MM.1S (cell line): Measurements from ENCODE around the gene SDHA.
"Not testable (repeated sequence)": the region's sequence is repeated elsewhere in the genome, so short reads cannot be mapped to it uniquely, and the experiment has no call there.

Experiments used
- DNase-seq: peaks from one replicate; pipeline ENCODE4 v3.0.0-alpha.2; 2015
- H2AFZ ChIP-seq: fragments of 300-600 bp; sonication (generic); 2 replicates; pipeline ENCODE4 v1.6.0; 2016; ENCODE audit warnings: antibody characterized with exemption, low read length
- H3F3A ChIP-seq: fragments of 300-600 bp; sonication (generic); 2 replicates; pipeline ENCODE4 v1.6.1; 2016; ENCODE audit warnings: mild to moderate bottlenecking, antibody characterized with exemption, low read length, moderate library complexity, mixed read lengths; ENCODE audit not compliant: insufficient read depth
- H3K27ac ChIP-seq: fragments of 300-600 bp; sonication (generic); 2 replicates; pipeline ENCODE4 v1.5.1; 2016; ENCODE audit warnings: mild to moderate bottlenecking, low read length
- H3K27me3 ChIP-seq: fragments of 300-600 bp; sonication (generic); replicated peaks from 2 replicates; pipeline ENCODE4 v1.6.0; 2016; ENCODE audit warnings: low read length; ENCODE audit not compliant: insufficient read depth
- H3K36me3 ChIP-seq: fragments of 300-600 bp; sonication (generic); replicated peaks from 2 replicates; pipeline ENCODE4 v1.6.1; 2016; ENCODE audit warnings: mild to moderate bottlenecking, low read length, mixed read lengths; ENCODE audit not compliant: insufficient read depth
- H3K4me1 ChIP-seq: fragments of 300-600 bp; sonication (generic); 2 replicates; pipeline ENCODE4 v1.6.1; 2016; ENCODE audit warnings: low read length, mixed read lengths
- H3K4me2 ChIP-seq: fragments of 300-600 bp; sonication (generic); 2 replicates; pipeline ENCODE4 v1.6.0; 2016; ENCODE audit warnings: low read depth, low read length
- H3K4me3 ChIP-seq: fragments of 300-600 bp; sonication (generic); 2 replicates; pipeline ENCODE4 v1.5.1; 2016; ENCODE audit warnings: low read length, mixed read lengths
- H3K79me2 ChIP-seq: fragments of 300-600 bp; sonication (generic); 2 replicates; pipeline ENCODE4 v1.6.1; 2016; ENCODE audit warnings: mixed run types, low read length, mixed read lengths
- H3K9ac ChIP-seq: fragments of 300-600 bp; sonication (generic); 2 replicates; pipeline ENCODE4 v1.6.1; 2016; ENCODE audit warnings: low read length, mixed read lengths
- H3K9me2 ChIP-seq: fragments of 300-600 bp; sonication (generic); replicated peaks from 2 replicates; pipeline ENCODE4 v1.6.1; 2016; ENCODE audit warnings: mild to moderate bottlenecking, low read length, mixed read lengths; ENCODE audit not compliant: insufficient read depth
- H3K9me3 ChIP-seq: fragments of 300-600 bp; sonication (generic); replicated peaks from 2 replicates; pipeline ENCODE4 v1.6.1; 2016; ENCODE audit warnings: mild to moderate bottlenecking, low read length, mixed read lengths; ENCODE audit not compliant: insufficient read depth
- H4K20me1 ChIP-seq: fragments of 300-600 bp; sonication (generic); 2 replicates; pipeline ENCODE4 v1.6.1; 2016; ENCODE audit warnings: mild to moderate bottlenecking, low read length, moderate library complexity, mixed read lengths; ENCODE audit not compliant: insufficient read depth
- CTCF ChIP-seq: fragments of 300-600 bp; sonication (generic); IDR thresholded peaks from 2 replicates; pipeline ENCODE4 v1.5.1; 2016; ENCODE audit warnings: antibody characterized with exemption, low read length, mixed read lengths
- EZH2 ChIP-seq: fragments of 300-600 bp; sonication (generic); optimal IDR thresholded peaks from 2 replicates; pipeline ENCODE3; 2017; ENCODE audit warnings: low read depth, mild to moderate bottlenecking, antibody characterized with exemption, low read length, mixed read lengths
- EZH2phosphoT487 ChIP-seq: fragments of 300-600 bp; sonication (generic); IDR thresholded peaks from 2 replicates; pipeline ENCODE4 v1.6.1; 2018; ENCODE audit warnings: antibody characterized with exemption, low read length

Gene SDHA

GRCh38 chr5:196350-196749, 21.8 kb upstream of the SDHA start:
- no peaks in the 10 kb centered on the region for H3K9me2 ChIP-seq
- no peak overlapping the region for H2AFZ ChIP-seq
- no peak overlapping the region for H3K9ac ChIP-seq
- TF ChIP-seq EZH2phosphoT487 (no peak), CTCF (no peak), EZH2 (no peak)
- H3K27ac ChIP-seq, result no peak overlapping the region
- no peak overlapping the region for H3K4me2 ChIP-seq
- no peaks in the 10 kb centered on the region for H3K9me3 ChIP-seq
- no peaks in the 10 kb centered on the region; the same call in 1 of the 2 replicates for H3K36me3 ChIP-seq
- H3K79me2 ChIP-seq, result peaks cover 29% of the 10 kb centered on the region
- no peaks in the 10 kb centered on the region; the same call in 1 of the 2 replicates for H3F3A ChIP-seq
- peaks cover 16% of the 10 kb centered on the region for H3K4me1 ChIP-seq
- H3K4me3 ChIP-seq, result no peak overlapping the region
- peak; percentile 4 for DNase-seq
- H4K20me1 ChIP-seq, result no peaks in the 10 kb centered on the region
- no peaks in the 10 kb centered on the region for H3K27me3 ChIP-seq

- DNase-seq, H3F3A ChIP-seq, H2AFZ ChIP-seq, H3K27me3 ChIP-seq, H3K9me2 ChIP-seq, H3K4me1 ChIP-seq, H4K20me1 ChIP-seq, H3K4me2 ChIP-seq, H3K9ac ChIP-seq, H3K27ac ChIP-seq, H3K36me3 ChIP-seq, H3K4me3 ChIP-seq, H3K9me3 ChIP-seq: not testable (repeated sequence)
- peaks cover 25% of the 10 kb centered on the region for H3K79me2 ChIP-seq
Measured at GRCh38 chr5:197031-197430, 21.1 kb upstream of the SDHA start.

- no peaks in the 10 kb centered on the region; the same call in 1 of the 2 replicates for H3F3A ChIP-seq
- H3K27me3 ChIP-seq, result no peaks in the 10 kb centered on the region
- TF ChIP-seq EZH2 (no peak), CTCF (no peak), EZH2phosphoT487 (no peak)
- H3K4me1 ChIP-seq, result no peaks in the 10 kb centered on the region
- H3K9ac ChIP-seq, result no peak overlapping the region
- H2AFZ ChIP-seq, result no peak overlapping the region
- peak; percentile 5 for DNase-seq
- H3K27ac ChIP-seq, result no peak overlapping the region
- H3K9me2 ChIP-seq, result no peaks in the 10 kb centered on the region
- H4K20me1 ChIP-seq, result no peaks in the 10 kb centered on the region
- H3K36me3 ChIP-seq, result no peaks in the 10 kb centered on the region; the same call in 1 of the 2 replicates
- H3K79me2 ChIP-seq, result peaks cover 16% of the 10 kb centered on the region
- no peak overlapping the region for H3K4me3 ChIP-seq
- no peaks in the 10 kb centered on the region for H3K9me3 ChIP-seq
- H3K4me2 ChIP-seq, result no peak overlapping the region
Measured at GRCh38 chr5:197892-198489, 20.1 kb upstream of the SDHA start.

- Histone ChIP-seq H3K9ac (no peak overlapping the region), H3K4me3 (no peak overlapping the region), H3K9me3 (no peaks in the 10 kb centered on the region), H3F3A (no peaks in the 10 kb centered on the region; the same call in 1 of the 2 replicates), H3K27me3 (no peaks in the 10 kb centered on the region), H3K9me2 (no peaks in the 10 kb centered on the region), H3K79me2 (peaks cover 9% of the 10 kb centered on the region), H2AFZ (no peak overlapping the region), H3K27ac (no peak overlapping the region), H3K4me1 (no peaks in the 10 kb centered on the region), H4K20me1 (no peaks in the 10 kb centered on the region), H3K36me3 (no peaks in the 10 kb centered on the region; the same call in 1 of the 2 replicates), H3K4me2 (no peak overlapping the region)
- DNase-seq, result no peak
- TF ChIP-seq CTCF (no peak), EZH2phosphoT487 (no peak), EZH2 (no peak)
Measured at GRCh38 chr5:198516-199196, 19.5 kb upstream of the SDHA start.
